Chondrocyte (in vitro differentiated cells): ENCODE results near the gene KMT5C. TPM values are rescaled to one million over a fixed set of nuclear protein-coding genes. Genes with fewer than 3 reads are reported as not detected.

ENCODE experiments used
- DNase-seq: peaks from one replicate; pipeline ENCODE4 v3.0.0; 2021; ENCODE audit warnings: mixed read lengths, low spot score
- H3K27ac Mint-ChIP-seq: one replicate; pipeline ENCODE4 v1.8.0; 2021; ENCODE audit warnings: mild to moderate bottlenecking, moderate library complexity, mixed read lengths; ENCODE audit not compliant: unreplicated experiment
- H3K27me3 Mint-ChIP-seq: 2 replicates; pipeline ENCODE4 v1.8.0; 2021; ENCODE audit warnings: low read depth, mixed read lengths
- H3K36me3 Mint-ChIP-seq: 2 replicates; pipeline ENCODE4 v1.8.0; 2021; ENCODE audit warnings: low read depth, mixed read lengths
- H3K4me1 Mint-ChIP-seq: 2 replicates; pipeline ENCODE4 v1.8.0; 2021; ENCODE audit warnings: low read depth, mild to moderate bottlenecking, mixed read lengths
- H3K4me3 Mint-ChIP-seq: one replicate; pipeline ENCODE4 v1.8.0; 2021; ENCODE audit warnings: mild to moderate bottlenecking, moderate library complexity, mixed read lengths; ENCODE audit not compliant: unreplicated experiment
- H3K9me3 Mint-ChIP-seq: 2 replicates; pipeline ENCODE4 v1.8.0; 2021; ENCODE audit warnings: low read depth, mixed read lengths
- total RNA-seq: library from RNA; stranded (reverse); gene quantifications from 3 replicates; pipeline ENCODE4 v1.2.1, GENCODE V29; 2021
- TF ChIP-seq, protein P1 (sequence below): fragments of 200-600 bp; sonication (generic); IDR thresholded peaks from 2 replicates; pipeline ENCODE4 v1.5.0; 2021; ENCODE audit warnings: antibody characterized with exemption, mild to moderate bottlenecking, moderate library complexity

The KMT5C gene
- total RNA-seq, 1 donor from 2014 or later = 9.5 TPM

DNA sequence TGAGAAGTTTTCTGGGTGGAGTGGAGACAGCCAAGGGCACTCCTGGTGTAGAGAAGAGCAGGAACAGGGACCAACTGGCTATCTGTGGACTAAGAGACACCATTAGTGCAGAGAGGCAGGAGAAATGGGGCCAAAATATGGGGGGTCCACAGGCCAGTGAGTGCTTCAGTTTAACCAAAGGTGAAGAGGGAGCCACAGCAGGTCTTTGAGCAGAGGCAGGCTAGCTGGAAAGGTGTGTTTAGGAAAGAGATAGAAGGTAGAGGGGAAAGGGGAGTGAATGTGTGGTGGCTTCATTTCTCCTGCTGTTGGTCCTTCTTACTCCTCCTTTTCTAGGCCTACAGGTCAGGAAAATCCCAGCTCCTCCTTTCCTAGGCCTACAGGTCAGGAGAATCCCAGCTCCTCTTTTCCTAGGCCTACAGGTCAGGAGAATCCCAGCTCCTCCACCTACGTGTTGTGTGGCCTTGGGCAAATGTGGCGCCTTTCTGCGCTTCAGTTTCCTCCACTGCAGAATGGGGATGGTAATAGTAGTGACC lies 42.9 kb downstream of the KMT5C start:
- H3K4me1 Mint-ChIP-seq = peaks cover 27% of the 10 kb centered on the region
- no peaks in the 10 kb centered on the region for H3K27me3 Mint-ChIP-seq
- no peak overlapping the region for H3K27ac Mint-ChIP-seq
- DNase-seq = no peak
- peak overlapping the region; percentile 39 for H3K4me3 Mint-ChIP-seq
- TF ChIP-seq, protein P1, sequence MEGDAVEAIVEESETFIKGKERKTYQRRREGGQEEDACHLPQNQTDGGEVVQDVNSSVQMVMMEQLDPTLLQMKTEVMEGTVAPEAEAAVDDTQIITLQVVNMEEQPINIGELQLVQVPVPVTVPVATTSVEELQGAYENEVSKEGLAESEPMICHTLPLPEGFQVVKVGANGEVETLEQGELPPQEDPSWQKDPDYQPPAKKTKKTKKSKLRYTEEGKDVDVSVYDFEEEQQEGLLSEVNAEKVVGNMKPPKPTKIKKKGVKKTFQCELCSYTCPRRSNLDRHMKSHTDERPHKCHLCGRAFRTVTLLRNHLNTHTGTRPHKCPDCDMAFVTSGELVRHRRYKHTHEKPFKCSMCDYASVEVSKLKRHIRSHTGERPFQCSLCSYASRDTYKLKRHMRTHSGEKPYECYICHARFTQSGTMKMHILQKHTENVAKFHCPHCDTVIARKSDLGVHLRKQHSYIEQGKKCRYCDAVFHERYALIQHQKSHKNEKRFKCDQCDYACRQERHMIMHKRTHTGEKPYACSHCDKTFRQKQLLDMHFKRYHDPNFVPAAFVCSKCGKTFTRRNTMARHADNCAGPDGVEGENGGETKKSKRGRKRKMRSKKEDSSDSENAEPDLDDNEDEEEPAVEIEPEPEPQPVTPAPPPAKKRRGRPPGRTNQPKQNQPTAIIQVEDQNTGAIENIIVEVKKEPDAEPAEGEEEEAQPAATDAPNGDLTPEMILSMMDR = no peak
- H3K36me3 Mint-ChIP-seq = peaks cover 13% of the 10 kb centered on the region
- H3K9me3 Mint-ChIP-seq = no peaks in the 10 kb centered on the region

DNA sequence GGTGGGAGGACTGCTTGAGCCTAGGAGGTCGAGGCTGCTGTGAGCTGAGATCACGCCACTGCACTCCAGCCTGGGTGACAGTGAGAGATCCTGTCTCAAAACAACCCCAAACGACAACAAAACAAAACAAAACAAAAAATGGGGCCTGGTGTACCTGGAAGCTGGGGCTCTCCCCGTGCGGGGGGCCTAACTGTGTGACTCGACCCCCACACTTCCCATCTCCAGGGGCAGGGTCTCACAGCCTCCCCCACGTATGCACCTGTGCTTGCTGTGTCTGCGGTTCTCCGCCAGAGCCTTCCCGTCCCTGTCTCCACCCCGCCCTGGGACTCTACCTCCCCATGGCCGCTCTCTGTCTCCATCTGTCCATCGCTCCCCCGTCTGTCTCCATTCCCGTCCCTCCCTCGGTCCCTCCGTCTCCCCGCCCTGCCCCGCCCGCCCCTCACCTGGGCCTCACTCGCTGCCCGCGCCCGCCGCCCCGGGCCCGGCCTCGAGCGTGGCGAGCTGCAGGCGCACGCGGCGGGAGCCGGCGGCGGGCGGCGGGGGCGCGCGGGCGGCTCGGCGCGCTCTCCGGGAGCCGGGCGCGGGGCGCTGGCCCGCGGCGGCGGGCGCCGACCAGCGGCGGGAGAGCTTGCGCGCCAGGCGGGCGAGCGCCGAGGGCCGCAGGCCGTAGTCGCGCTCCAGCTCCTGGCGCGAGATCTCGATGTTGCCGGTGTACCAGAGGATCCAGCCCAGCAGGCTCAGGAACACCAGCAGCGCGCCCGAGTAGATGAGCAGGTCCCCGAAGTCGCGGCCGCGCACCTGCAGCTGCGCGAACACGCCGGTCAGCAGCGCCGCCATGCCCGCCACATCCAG lies 43.8 kb downstream of the KMT5C start:
- no peaks in the 10 kb centered on the region for H3K9me3 Mint-ChIP-seq
- H3K36me3 Mint-ChIP-seq = peaks cover 16% of the 10 kb centered on the region
- peaks cover 34% of the 10 kb centered on the region for H3K4me1 Mint-ChIP-seq
- peak overlapping the region; percentile 66 for H3K27ac Mint-ChIP-seq
- DNase-seq = no peak
- no peaks in the 10 kb centered on the region for H3K27me3 Mint-ChIP-seq
- TF ChIP-seq, protein P1 = peak; percentile 64
- peak overlapping the region; percentile 66 for H3K4me3 Mint-ChIP-seq

DNA sequence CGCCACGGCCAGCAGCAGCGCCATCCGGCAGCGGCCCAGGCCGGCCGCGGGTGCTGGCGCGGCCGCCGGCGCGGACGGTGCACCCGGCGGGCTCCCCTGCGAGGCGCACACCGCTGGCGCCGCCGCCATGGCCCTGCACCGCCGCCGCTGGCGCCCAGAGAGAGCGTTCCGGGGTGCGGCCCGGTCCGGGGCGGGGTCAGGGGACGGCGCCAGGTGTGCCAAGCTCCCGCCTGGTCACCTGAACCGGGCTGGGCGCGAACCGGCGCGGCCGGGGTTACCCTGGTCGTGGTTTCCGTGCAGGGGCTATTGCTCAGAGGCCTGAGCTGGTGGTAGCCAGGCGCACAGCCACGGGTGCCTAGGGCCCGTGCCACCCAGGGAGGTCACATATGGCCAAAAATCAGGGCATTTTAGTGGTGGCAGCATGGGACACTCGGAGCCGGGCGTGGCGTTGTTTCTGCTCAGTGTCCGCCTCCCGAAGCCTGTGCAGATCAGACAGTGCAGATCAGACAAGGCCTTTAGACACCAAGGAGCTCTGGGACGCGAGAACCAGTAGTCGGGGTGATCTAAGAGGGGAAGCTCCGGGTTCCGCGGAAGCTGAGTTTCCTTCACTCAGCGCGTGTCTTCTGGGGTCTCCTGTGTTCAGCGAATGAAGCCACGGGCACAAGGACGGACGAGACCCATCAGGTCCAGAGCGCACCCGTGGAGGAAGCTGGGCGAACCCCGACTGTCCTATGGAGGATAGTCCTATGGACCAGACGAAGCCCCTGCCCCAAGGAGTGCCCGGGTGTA lies 44.6 kb downstream of the KMT5C start, which contains the start of gene TMEM238:
Gene TMEM238, minus strand, starts transcription at position 162 of the 789 bp plus-strand sequence. Its CDS starts 33 bp downstream, at position 129.
- Mint-ChIP-seq H3K4me1 (peaks cover 40% of the 10 kb centered on the region), H3K27me3 (no peaks in the 10 kb centered on the region), H3K27ac (peak within 1 kb of the TSS; percentile 93), H3K9me3 (no peaks in the 10 kb centered on the region), H3K4me3 (peak within 1 kb of the TSS; percentile 99), H3K36me3 (peaks cover 16% of the 10 kb centered on the region)
- no peak for DNase-seq
- TF ChIP-seq, protein P1 = no peak

DNA sequence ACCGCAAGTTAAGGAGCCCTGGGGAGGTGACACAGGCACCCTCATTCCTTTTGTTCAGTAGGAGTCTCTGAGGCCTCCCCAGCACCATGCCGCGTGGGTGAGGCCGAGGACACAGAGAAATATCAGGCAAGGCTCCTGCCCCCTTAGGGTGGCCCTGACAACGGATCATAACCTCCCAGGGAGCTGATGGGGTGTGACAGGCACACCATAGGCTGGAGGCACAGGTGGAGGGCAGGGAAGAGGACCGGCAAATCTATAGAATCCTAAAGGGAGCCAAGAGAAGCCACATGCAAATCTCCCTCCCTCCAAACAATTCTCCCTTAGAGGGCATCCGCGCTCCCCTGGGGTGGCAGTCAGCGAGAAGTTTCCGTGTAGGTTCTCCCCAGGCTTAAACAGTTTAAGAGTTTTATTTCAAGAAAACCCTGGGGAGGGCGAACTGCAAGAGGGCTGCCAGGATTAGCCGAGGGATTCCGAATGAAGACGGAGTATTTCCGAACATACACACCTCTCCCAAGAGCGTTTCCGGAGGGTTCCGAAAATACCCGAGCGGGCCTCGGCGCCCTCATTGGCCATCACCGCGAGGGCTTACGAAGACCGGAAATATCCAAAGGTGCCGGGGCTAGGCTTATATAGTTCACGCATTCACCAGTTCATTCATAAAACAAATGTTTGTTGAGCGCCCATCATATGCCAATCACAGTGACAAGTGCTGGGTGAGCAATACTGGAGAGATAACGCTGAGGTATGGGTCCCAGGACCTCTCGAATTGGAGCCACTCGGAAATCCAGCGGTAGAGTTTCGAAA lies 45.4 kb downstream of the KMT5C start:
- no peaks in the 10 kb centered on the region for H3K9me3 Mint-ChIP-seq
- peaks cover 47% of the 10 kb centered on the region for H3K4me1 Mint-ChIP-seq
- TF ChIP-seq, protein P1 = peak; percentile 18
- peak overlapping the region; percentile 93 for H3K27ac Mint-ChIP-seq
- peak overlapping the region; percentile 99 for H3K4me3 Mint-ChIP-seq
- DNase-seq = no peak
- H3K36me3 Mint-ChIP-seq = peaks cover 21% of the 10 kb centered on the region
- H3K27me3 Mint-ChIP-seq = no peaks in the 10 kb centered on the region
